ENCODE results near the gene OR10T2. TPM values are rescaled to one million over a fixed set of nuclear protein-coding genes. Genes with fewer than 3 reads are reported as not detected.

Gene OR10T2
- total and polyA plus RNA-seq, 2 of the 13 experiments (the other 11 are each of a cell fraction or from before 2014, with no cell fraction given): not detected

- Histone ChIP-seq H3K79me2 (ENCODE audit: insufficient read depth, low read length) (no peaks in the 10 kb centered on the region), H3K36me3 (replicated peaks in 1 of 2; ENCODE audit: control insufficient read depth in 1 of 2, insufficient read depth in 2 of 2, low read length in 2 of 2) (no peaks in the 10 kb centered on the region), H3K4me3 (replicated peaks in 1 of 3; ENCODE audit: insufficient read depth in 1 of 3, low read depth in 2 of 3, low read length in 3 of 3) (no peak within 1 kb of the TSS), H3K27ac (ENCODE audit: extremely low read length, insufficient read depth, low read length) (no peak within 1 kb of the TSS), H3K9me3 (ENCODE audit: low read length) (peaks cover 47% of the 10 kb centered on the region), H4K20me1 (ENCODE audit: insufficient read depth, low read length) (no peaks in the 10 kb centered on the region), H2AFZ (ENCODE audit: low read length) (no peak within 1 kb of the TSS), H3K4me1 (ENCODE audit: insufficient read depth, low read length) (no peaks in the 10 kb centered on the region), H3K9ac (ENCODE audit: insufficient read depth, low read depth, low read length) (no peak within 1 kb of the TSS), H3K27me3 (ENCODE audit: control insufficient read depth in 1 of 2, insufficient read depth in 2 of 2, low read length in 2 of 2) (no peaks in the 10 kb centered on the region), H3K4me2 (ENCODE audit: low read depth, low read length) (no peak within 1 kb of the TSS)
- no peak for FAIRE-seq
- BruUV-seq (replicated peaks): no TSS peak
- intact Hi-C loops (cut with micrococcal nuclease; ENCODE audit: unreplicated experiment): no loop called here
- no peak for DNase-seq (ENCODE audit: low spot score)
- in situ Hi-C loops (cut with HindIII; ENCODE audit: extremely low pct_ligation_motif_present, low pct_unique_long_range_greater_than_20kb): no loop called here
- POLR2A ChIA-PET: no interaction called here
- WGBS (ENCODE audit: low lambda C conversion rate): 0% methylated on average over 1 of the region's 1 CpG
- CTCF ChIA-PET (ENCODE audit: low intra/inter-chr PET ratio, low total read pairs): no interaction called here
- ATAC-seq: no peak
- no peak for TF ChIP-seq HNF4A (CRISPR knock-in tag; IDR thresholded peaks at IDR 0.05)
- TF ChIP-seq TAF1 (CRISPR knock-in tag; IDR thresholded peaks at IDR 0.05): no peak
- TF ChIP-seq ZNF138 (CRISPR knock-in tag; IDR thresholded peaks at IDR 0.05; ENCODE audit: low read depth): no peak
- TF ChIP-seq, protein P1, sequence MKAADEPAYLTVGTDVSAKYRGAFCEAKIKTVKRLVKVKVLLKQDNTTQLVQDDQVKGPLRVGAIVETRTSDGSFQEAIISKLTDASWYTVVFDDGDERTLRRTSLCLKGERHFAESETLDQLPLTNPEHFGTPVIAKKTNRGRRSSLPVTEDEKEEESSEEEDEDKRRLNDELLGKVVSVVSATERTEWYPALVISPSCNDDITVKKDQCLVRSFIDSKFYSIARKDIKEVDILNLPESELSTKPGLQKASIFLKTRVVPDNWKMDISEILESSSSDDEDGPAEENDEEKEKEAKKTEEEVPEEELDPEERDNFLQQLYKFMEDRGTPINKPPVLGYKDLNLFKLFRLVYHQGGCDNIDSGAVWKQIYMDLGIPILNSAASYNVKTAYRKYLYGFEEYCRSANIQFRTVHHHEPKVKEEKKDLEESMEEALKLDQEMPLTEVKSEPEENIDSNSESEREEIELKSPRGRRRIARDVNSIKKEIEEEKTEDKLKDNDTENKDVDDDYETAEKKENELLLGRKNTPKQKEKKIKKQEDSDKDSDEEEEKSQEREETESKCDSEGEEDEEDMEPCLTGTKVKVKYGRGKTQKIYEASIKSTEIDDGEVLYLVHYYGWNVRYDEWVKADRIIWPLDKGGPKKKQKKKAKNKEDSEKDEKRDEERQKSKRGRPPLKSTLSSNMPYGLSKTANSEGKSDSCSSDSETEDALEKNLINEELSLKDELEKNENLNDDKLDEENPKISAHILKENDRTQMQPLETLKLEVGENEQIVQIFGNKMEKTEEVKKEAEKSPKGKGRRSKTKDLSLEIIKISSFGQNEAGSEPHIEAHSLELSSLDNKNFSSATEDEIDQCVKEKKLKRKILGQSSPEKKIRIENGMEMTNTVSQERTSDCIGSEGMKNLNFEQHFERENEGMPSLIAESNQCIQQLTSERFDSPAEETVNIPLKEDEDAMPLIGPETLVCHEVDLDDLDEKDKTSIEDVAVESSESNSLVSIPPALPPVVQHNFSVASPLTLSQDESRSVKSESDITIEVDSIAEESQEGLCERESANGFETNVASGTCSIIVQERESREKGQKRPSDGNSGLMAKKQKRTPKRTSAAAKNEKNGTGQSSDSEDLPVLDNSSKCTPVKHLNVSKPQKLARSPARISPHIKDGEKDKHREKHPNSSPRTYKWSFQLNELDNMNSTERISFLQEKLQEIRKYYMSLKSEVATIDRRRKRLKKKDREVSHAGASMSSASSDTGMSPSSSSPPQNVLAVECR (CRISPR knock-in tag; IDR thresholded peaks at IDR 0.05; ENCODE audit: borderline replicate concordance): no peak
- TF ChIP-seq POLR2AphosphoS2 (IDR thresholded peaks at IDR 0.05; ENCODE audit: low read depth, low read length): no peak
- no peak for TF ChIP-seq ZNF713 (CRISPR knock-in tag; IDR thresholded peaks at IDR 0.05)
- TF ChIP-seq ZNF891 (CRISPR knock-in tag; IDR thresholded peaks at IDR 0.05): no peak
- TF ChIP-seq SMYD3 (CRISPR knock-in tag; IDR thresholded peaks at IDR 0.05): no peak
- no peak for TF ChIP-seq MTA1 (CRISPR knock-in tag; IDR thresholded peaks at IDR 0.05; ENCODE audit: borderline replicate concordance)
- TF ChIP-seq, protein P2, sequence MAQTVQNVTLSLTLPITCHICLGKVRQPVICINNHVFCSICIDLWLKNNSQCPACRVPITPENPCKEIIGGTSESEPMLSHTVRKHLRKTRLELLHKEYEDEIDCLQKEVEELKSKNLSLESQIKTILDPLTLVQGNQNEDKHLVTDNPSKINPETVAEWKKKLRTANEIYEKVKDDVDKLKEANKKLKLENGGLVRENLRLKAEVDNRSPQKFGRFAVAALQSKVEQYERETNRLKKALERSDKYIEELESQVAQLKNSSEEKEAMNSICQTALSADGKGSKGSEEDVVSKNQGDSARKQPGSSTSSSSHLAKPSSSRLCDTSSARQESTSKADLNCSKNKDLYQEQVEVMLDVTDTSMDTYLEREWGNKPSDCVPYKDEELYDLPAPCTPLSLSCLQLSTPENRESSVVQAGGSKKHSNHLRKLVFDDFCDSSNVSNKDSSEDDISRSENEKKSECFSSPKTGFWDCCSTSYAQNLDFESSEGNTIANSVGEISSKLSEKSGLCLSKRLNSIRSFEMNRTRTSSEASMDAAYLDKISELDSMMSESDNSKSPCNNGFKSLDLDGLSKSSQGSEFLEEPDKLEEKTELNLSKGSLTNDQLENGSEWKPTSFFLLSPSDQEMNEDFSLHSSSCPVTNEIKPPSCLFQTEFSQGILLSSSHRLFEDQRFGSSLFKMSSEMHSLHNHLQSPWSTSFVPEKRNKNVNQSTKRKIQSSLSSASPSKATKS (CRISPR knock-in tag; IDR thresholded peaks at IDR 0.05): no peak
- no peak for TF ChIP-seq ZNF724P (CRISPR knock-in tag; IDR thresholded peaks at IDR 0.05; ENCODE audit: borderline replicate concordance)
- no peak for TF ChIP-seq SMAD1 (CRISPR knock-in tag; IDR thresholded peaks at IDR 0.05; ENCODE audit: borderline replicate concordance, low read depth)
- no peak for TF ChIP-seq IRF2 (CRISPR knock-in tag; IDR thresholded peaks at IDR 0.05)
- TF ChIP-seq ZNF570 (CRISPR knock-in tag; IDR thresholded peaks at IDR 0.05; ENCODE audit: borderline replicate concordance): no peak
- TF ChIP-seq PAWR (CRISPR knock-in tag; IDR thresholded peaks at IDR 0.05; ENCODE audit: borderline replicate concordance): no peak
- TF ChIP-seq, protein P3, sequence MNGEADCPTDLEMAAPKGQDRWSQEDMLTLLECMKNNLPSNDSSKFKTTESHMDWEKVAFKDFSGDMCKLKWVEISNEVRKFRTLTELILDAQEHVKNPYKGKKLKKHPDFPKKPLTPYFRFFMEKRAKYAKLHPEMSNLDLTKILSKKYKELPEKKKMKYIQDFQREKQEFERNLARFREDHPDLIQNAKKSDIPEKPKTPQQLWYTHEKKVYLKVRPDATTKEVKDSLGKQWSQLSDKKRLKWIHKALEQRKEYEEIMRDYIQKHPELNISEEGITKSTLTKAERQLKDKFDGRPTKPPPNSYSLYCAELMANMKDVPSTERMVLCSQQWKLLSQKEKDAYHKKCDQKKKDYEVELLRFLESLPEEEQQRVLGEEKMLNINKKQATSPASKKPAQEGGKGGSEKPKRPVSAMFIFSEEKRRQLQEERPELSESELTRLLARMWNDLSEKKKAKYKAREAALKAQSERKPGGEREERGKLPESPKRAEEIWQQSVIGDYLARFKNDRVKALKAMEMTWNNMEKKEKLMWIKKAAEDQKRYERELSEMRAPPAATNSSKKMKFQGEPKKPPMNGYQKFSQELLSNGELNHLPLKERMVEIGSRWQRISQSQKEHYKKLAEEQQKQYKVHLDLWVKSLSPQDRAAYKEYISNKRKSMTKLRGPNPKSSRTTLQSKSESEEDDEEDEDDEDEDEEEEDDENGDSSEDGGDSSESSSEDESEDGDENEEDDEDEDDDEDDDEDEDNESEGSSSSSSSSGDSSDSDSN (CRISPR knock-in tag; IDR thresholded peaks at IDR 0.05): no peak
- TF ChIP-seq HNF4G (IDR thresholded peaks at IDR 0.05; ENCODE audit: borderline replicate concordance, low read depth, low read length): no peak
- TF ChIP-seq HNF4G (CRISPR knock-in tag; IDR thresholded peaks at IDR 0.05; ENCODE audit: borderline replicate concordance, low read depth): no peak
Observed at GRCh38 chr1:158426137-158426536, 26.9 kb upstream of the OR10T2 start, which contains the start of gene OR10K2. Gene OR10K2 (minus strand): TSS chr1:158426237. CDS start chr1:158420866, 5,371 bp downstream.

Data from HepG2 (cell line).